ENCODE results near the gene AFMID.

GRCh38 chr17:78137392-78138203, 49.6 kb upstream of the AFMID start:
- no peak for TF ChIP-seq EZH2 (IDR thresholded peaks at IDR 0.05; ENCODE audit: borderline replicate concordance, low read depth, low read length, severe bottlenecking)
- peak; percentile 35 to 38 for TF ChIP-seq CTCF (IDR thresholded peaks at IDR 0.05; ENCODE audit: extremely low read depth in 1 of 2, insufficient read depth in 1 of 2, low read depth in 1 of 2, low read length in 2 of 2)
- TF ChIP-seq POLR2A (IDR thresholded peaks at IDR 0.05; ENCODE audit: low read depth, low read length), result no peak
- TF ChIP-seq FOS (IDR thresholded peaks at IDR 0.05; ENCODE audit: borderline replicate concordance, insufficient read depth, low read length), result no peak
